Ecto neural progenitor cell (in vitro differentiated cells): ENCODE data around the gene BTN3A1.
A peak's percentile ranks its signal among the peaks of the same experiment; 100 is the strongest.
"Not testable (repeated sequence)": the region's sequence is repeated elsewhere in the genome, so short reads cannot be mapped to it uniquely, and the experiment has no call there.

ENCODE experiments used
- DNase-seq: peaks from one replicate; pipeline ENCODE4 v3.0.0-alpha.2; 2018; ENCODE audit warnings: low spot score

Gene BTN3A1

GRCh38 chr6:26415036-26415614 lies 13.1 kb downstream of the BTN3A1 start:
- DNase-seq, result no peak

GRCh38 chr6:26415791-26416190 lies 13.7 kb downstream of the BTN3A1 start:
- no peak for DNase-seq

GRCh38 chr6:26416288-26416687 lies 14.2 kb downstream of the BTN3A1 start:
- DNase-seq, result no peak

- DNase-seq, result not testable (repeated sequence)
These were observed 16.0 kb downstream of the BTN3A1 start for GRCh38 chr6:26418077-26418476.

- DNase-seq, result not testable (repeated sequence)
These were observed 16.7 kb downstream of the BTN3A1 start for GRCh38 chr6:26418795-26419194.

- DNase-seq, result peak; percentile 53
These were observed 18.7 kb downstream of the BTN3A1 start for GRCh38 chr6:26420688-26421171.

GRCh38 chr6:26421259-26422144 lies 19.4 kb downstream of the BTN3A1 start:
- peak; percentile 75 for DNase-seq

GRCh38 chr6:26422329-26422728 lies 20.3 kb downstream of the BTN3A1 start:
- no peak for DNase-seq

GRCh38 chr6:26426691-26427450 lies 24.8 kb downstream of the BTN3A1 start:
- DNase-seq, result no peak

- DNase-seq, result no peak
These were observed 25.4 kb downstream of the BTN3A1 start for GRCh38 chr6:26427451-26427809.

GRCh38 chr6:26428206-26428605 lies 26.1 kb downstream of the BTN3A1 start:
- no peak for DNase-seq

GRCh38 chr6:26430787-26431186 lies 28.7 kb downstream of the BTN3A1 start:
- DNase-seq, result no peak

GRCh38 chr6:26431258-26432172 lies 29.4 kb downstream of the BTN3A1 start:
- DNase-seq, result no peak

GRCh38 chr6:26432627-26433201 lies 30.6 kb downstream of the BTN3A1 start:
- DNase-seq, result no peak

- DNase-seq, result not testable (repeated sequence)
These were observed 31.6 kb downstream of the BTN3A1 start for GRCh38 chr6:26433680-26434079.

GRCh38 chr6:26436018-26436417 lies 33.9 kb downstream of the BTN3A1 start:
- DNase-seq, result no peak

GRCh38 chr6:26437550-26437949 lies 35.5 kb downstream of the BTN3A1 start:
- DNase-seq, result no peak

GRCh38 chr6:26438000-26438399 lies 35.9 kb downstream of the BTN3A1 start:
- DNase-seq, result no peak

- no peak for DNase-seq
These were observed 37.4 kb downstream of the BTN3A1 start for GRCh38 chr6:26439151-26440125.

- no peak for DNase-seq
These were observed 38.9 kb downstream of the BTN3A1 start for GRCh38 chr6:26440977-26441358.
